Amygdala (tissue), 56 donors: ENCODE measurements around the gene FKBP1A.

ENCODE experiments used
- DNase-seq, 56 donors: peaks; one replicate each; lab custom pipeline; 2025; lab: John Stamatoyannopoulos, UW

The FKBP1A gene

GRCh38 chr20:1335961-1336698 lies 56.7 kb downstream of the FKBP1A start:
- no peak for DNase-seq

- no peak for DNase-seq
These were observed 58.1 kb downstream of the FKBP1A start for GRCh38 chr20:1334761-1335160.

DNA sequence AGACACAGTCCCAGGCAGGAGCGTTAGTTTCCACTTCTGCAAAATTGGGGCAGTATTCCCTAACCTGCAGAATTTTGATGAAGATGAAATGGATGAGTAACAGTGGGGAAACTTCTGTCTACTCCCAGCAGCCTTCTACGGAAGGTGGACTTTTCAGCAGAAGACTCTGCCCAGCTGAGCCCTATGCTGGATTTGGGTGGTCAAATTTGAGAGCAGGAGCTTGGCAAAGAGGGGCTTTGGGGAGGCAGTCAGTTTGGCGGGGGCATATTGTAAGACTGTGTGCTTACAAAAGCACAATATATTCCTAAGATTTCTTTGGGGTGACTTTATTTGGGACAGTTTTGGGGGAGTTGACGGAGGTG lies 58.5 kb downstream of the FKBP1A start:
- no peak for DNase-seq

DNA sequence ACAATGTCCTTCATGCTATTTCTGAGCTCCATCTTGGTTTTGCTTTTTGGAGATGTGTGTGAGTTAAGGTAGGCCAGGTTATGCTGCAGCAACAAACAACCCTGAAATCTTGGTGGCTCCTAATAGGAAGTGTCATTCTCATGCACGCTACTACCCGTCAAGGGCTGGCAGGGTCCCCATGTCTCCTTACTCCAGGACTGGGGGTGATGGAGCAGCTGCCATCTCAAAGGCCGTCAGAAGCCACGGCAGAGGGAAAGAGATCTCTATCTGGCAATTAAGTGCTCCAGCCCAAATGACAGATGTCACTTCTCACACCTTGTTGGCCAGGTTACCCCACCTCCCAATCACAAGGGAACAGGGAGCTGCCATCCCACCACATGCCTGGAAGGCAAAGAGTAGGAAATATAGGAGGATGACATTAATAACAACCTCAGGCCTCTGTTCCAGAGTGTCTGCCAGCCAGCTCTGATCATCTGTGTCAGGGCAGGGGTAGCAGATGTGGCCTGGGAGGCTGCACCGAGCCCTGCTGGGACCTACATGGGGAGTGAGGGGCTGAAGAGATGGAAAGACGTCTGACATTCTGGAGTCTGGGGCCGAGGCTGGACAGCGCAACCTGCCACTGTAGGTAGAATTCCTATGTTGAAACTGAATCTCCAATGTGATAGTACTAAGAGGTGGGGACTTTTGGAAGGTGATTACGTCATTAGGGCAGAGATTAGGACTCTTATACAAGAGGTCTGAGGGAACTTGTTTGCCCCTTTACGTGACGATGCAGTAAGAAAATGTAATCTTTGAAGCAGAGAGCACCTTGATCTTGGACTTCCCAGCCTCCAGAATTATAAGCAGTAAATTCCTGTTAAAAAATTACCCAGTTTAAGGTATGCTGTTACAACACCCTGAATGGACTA lies 59.1 kb downstream of the FKBP1A start:
- no peak for DNase-seq

DNA sequence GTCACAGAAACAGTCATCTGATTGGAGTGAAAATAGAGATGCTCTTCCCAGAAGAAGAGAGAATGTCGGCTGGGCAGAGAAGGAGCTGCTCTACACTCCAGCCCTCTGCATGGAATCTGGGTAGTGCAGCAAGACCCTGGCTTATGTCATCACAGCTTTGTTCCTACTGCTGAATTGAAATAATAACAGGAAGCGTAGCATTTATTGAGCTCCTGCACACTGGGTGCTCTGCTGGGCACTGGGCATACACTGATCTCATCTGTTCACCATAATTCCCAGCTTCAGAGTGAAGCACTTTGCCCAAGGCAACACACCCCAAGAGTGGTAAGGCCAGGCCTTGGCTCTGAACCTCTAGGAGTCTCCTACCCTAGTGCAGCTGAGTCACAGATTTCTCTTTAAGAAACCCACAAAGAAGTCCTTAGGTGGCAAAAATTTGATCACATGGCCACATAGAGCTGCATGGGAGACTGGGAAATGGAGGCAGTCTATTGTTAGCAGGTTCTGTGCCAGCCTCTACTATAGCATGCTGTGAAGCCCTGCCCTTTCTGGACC lies 60.0 kb downstream of the FKBP1A start:
- no peak for DNase-seq

DNA sequence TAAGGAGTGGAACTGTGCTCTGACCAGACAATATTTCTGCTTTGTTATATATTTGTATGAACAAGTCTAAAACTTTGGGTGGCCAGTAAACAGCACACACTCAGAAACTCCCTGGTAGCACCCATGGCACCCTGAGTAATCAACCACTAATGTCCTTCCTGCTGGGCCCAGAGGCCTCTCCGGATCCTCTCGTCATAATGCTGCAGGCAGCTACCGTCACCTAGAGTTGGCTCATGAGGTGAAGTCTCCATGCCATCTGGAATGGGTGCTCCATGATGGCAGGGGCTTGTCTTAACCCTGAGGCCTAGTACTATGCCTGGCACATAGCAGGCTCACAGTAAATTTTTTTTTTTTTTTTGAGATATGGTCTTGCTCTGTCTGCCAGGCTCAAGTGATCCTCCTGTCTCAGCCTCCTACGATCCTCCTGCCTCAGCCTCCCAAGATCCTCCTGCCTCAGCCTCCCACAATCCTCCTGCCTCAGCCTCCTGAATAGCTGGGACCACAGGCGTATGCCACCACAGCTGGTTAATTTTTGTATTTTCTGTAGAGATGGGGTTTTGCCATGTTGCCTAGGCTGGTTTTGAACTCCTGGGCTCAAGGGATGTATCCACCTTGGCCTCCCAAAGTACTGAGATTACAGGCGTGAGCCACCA lies 60.9 kb downstream of the FKBP1A start:
- no peak for DNase-seq

DNA sequence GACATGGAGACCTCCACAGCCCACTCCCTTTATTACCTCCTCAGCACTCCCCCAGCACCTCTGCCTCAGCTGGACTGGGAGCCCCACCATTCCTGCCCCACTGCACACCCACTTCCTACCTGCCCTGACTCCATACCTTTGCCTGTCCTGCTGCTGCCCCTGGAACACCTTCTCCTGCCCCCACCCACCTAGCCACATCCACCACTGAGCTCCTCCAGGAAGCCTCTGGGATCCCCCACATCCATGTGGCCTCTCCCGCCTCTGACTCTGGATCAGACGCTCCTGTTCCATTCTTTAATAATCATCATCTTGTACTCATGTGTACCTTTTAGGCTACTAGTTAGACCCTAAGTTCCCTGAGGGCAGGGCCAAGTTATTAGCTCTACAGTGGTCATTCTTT lies 61.8 kb downstream of the FKBP1A start:
- no peak for DNase-seq

- DNase-seq: peak in 18 of 56 donors; percentile 20 to 70 (median 38)
These were observed 62.6 kb downstream of the FKBP1A start for GRCh38 chr20:1330075-1330830.

DNA sequence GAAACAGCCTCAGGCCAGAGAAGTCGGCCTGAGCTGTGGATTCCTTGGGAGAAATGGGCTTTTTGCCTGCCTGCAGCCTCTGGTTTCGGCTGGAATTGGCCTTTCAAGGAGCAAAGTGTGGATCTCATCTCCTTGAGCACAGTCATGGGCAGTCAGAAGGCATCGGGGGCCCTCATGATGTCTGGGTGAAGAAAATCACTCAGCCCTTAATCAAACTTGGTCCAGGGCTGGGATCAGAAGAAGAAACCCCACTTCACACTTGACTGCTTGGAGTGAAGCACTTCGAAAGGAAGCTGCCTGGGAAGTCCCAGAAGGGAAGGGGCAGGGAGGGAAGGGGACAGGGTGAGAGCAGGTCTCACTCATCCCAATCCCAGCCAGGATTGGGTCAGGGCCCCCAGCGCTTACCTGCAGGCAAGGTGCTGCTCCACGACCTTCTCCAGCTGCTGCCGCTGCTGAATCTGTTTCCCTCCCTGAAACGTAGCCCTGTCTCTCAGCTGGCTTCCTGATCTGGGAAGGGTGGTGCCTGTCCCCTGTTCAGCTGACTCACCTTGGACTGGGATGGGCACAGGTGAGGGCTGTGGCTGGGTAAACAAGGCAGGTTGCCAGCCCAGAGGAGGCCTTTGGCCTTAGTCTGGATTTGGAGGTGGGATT lies 64.0 kb downstream of the FKBP1A start, which contains the start of gene SDCBP2:
TSS of gene SDCBP2 (minus strand) at position 460 of the 651 bp plus-strand sequence. CDS start 8,723 bp downstream, outside the sequence.
- DNase-seq: no peak

- no peak for DNase-seq
These were observed 64.8 kb downstream of the FKBP1A start for GRCh38 chr20:1327827-1328679.

- peak in 30 of 56 donors; percentile 16 to 88 (median 52) for DNase-seq
These were observed 65.6 kb downstream of the FKBP1A start for GRCh38 chr20:1327241-1327653.

DNA sequence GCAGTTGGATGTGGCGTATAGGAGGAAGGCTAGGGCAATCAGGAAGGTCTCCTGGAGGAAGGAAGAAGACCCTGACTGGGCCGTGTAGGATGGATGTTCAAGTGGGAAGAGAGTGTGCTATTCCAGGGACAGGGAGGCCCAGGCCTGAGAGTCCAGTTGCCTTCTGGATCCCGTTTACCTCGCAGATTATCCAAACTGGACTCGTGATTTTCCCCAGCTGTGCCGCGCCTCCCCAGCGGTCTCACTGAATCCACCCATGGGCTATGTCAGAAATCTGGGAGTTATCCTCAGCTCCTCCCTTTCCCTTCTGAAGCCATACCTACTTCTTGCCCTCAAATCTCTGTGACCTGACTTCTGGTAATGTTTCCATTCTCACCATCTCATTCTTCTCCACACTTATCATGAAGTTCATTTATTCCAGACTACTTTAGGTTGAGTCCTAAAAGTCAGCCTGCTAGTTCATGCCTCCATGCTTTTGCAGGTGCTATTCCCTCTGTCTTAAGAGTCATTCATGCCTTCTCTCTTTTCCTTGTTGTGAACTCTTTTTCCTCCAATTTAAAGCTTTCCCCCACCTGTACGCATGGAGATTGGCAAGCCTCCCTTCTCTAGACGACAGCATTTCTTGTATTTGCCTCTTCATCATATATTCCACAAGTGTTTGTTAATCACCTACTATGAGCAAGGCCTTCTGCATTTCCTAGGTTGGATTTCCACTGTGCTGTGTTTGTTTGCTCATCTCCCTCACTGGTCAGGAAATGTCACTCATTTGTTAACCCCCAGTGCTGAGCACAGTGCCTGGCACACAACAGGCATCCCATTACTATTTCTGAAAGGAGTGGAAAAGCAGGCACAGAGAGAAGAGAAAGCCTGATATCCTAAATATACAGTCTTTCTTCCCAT lies 66.6 kb downstream of the FKBP1A start:
- DNase-seq: no peak

- DNase-seq: peak; percentile 73 to 98 (median 91)
These were observed 67.5 kb downstream of the FKBP1A start for GRCh38 chr20:1325173-1326030.

DNA sequence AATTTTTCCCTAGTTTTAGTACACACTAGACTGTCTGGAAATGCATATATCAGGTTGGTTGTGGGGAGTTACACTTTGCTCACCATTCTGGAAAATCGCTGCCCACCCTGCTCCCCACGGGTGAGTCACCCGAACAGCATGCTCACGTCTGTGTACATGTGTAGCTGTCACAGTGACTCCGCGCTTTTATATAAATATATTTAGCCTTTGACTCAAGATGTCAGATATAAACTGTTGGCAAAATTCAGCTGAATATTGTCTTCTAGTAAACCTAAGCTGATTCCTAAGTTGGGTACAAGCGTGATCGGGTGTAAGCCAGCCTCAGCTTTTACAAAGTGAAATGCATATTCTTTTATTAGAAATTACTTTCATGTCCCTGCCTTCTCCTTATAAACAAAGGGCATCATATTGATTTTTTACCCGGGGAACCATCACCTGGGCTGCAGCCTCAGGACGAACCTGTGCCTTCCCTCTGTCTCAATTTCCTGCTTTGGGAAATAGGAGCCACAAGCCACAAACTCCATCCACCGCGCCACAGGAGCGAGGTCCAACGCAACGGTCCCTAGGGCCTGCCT lies 68.2 kb downstream of the FKBP1A start:
- peak in 1 of 56 donors; percentile 35 for DNase-seq

GRCh38 chr20:1323830-1324597 lies 68.8 kb downstream of the FKBP1A start:
- DNase-seq: no peak
